ENCODE data around the gene GALK1.

GRCh38 chr17:75752405-75752709, 12.6 kb downstream of the GALK1 start:
- TF ChIP-seq CTCF (IDR thresholded peaks at IDR 0.05; ENCODE audit: low read depth, low read length, poor library complexity, severe bottlenecking) (no peak), EZH2phosphoT487 (IDR thresholded peaks at IDR 0.05; ENCODE audit: borderline replicate concordance, low read length) (no peak)

Data from DOHH2 (cell line).